Inferior parietal cortex (tissue), 1 donor: ENCODE measurements around the gene PCDHA8.
"Not testable (repeated sequence)": the region's sequence is repeated elsewhere in the genome, so short reads cannot be mapped to it uniquely, and the experiment has no call there.

Experiments used
- DNase-seq: peaks from one replicate; pipeline ENCODE4 v3.0.0-alpha.2; 2016; ENCODE audit errors: extremely low spot score

PCDHA8 gene

DNA sequence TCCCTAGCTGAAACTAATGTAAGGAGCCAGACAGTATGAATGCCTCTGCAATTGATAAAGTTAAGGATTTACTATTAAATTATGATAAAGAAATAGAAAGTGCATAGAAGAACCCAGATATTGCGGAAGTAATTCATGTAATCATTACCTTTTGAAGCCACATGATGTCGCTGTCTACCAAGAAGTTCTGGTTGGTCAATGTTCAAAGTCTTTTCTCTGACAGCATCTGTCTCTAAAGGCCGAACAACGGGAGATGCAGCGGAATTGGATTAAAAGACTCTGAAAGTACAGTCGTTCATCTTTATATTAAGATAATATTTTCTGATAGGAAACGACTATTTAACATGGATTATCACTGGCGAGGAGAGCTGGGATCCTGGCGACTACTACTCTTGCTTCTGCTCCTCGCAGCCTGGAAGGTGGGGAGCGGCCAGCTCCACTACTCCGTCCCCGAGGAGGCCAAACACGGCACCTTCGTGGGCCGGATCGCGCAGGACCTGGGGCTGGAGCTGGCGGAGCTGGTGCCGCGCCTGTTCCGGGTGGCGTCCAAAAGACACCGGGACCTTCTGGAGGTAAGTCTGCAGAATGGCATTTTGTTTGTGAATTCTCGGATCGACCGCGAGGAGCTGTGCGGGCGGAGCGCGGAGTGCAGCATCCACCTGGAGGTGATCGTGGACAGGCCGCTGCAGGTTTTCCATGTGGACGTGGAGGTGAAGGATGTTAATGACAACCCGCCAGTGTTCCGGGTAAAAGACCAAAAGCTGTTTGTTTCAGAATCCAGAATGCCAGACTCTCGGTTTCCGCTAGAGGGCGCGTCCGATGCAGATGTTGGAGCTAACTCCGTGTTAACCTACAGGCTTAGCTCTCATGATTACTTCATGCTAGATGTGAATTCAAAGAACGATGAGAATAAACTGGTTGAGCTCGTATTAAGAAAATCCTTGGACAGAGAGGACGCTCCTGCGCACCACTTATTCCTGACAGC lies at the start of gene PCDHA8:
Gene PCDHA8 (plus strand): TSS at position 210 of the 985 bp plus-strand sequence. CDS start 135 bp downstream, at position 345.
- DNase-seq: peak; percentile 64

GRCh38 chr5:140794595-140795258 lies 46.3 kb upstream of the PCDHA8 start, which contains the start of gene PCDHA2:
TSS of gene PCDHA2 (plus strand) at chr5:140794852.
- DNase-seq: peak; percentile 22

DNA sequence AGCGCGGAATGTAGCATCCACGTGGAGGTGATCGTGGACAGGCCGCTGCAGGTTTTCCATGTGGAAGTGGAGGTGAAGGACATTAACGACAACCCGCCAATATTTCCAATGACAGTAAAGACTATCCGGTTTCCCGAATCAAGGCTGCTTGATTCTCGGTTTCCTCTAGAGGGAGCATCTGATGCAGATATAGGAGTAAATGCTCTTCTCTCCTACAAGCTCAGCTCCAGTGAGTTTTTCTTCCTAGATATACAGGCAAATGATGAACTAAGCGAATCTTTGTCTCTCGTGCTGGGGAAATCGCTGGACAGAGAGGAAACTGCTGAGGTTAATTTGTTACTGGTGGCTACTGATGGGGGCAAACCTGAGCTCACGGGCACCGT lies 45.7 kb upstream of the PCDHA8 start:
- peak; percentile 5 for DNase-seq

GRCh38 chr5:140796072-140796717 lies 44.8 kb upstream of the PCDHA8 start:
- not testable (repeated sequence) for DNase-seq

DNA sequence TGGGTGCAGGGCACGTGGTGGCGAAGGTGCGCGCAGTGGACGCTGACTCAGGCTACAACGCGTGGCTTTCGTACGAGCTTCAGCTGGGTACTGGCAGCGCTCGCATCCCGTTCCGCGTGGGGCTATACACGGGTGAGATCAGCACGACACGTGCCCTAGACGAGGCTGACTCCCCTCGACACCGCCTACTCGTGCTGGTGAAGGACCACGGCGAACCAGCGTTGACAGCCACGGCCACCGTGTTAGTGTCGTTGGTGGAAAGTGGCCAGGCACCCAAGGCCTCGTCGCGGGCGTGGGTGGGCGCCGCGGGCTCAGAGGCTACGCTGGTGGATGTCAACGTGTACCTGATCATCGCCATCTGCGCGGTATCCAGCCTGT lies 44.3 kb upstream of the PCDHA8 start:
- DNase-seq: no peak

- peak; percentile 45 for DNase-seq
These were observed 40.0 kb upstream of the PCDHA8 start, which contains the start of gene PCDHA3 for GRCh38 chr5:140800816-140801493. TSS of gene PCDHA3 (plus strand) at chr5:140801057.

DNA sequence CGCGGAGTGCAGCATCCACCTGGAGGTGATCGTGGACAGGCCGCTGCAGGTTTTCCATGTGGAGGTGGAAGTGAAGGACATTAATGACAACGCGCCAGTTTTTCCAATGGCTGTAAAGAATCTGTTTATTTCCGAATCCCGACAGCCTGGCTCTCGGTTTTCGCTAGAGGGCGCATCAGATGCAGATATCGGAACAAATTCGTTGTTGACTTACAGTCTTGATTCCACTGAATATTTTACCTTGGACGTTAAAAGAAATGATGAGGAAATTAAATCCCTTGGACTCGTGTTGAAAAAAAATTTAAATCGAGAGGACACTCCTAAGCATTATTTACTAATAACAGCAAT lies 39.5 kb upstream of the PCDHA8 start:
- DNase-seq: peak; percentile 26

DNA sequence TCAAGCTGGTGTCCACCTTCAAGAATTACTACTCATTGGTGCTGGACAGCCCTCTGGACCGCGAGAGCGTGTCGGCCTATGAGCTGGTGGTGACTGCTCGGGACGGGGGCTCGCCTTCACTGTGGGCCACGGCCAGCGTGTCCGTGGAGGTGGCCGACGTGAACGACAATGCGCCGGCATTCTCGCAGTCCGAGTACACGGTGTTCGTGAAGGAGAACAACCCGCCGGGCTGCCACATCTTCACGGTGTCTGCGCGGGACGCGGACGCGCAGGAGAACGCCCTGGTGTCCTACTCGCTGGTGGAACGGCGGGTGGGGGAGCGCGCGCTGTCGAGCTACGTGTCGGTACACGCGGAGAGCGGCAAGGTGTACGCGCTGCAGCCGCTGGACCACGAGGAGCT lies 38.6 kb upstream of the PCDHA8 start:
- DNase-seq: not testable (repeated sequence)

DNA sequence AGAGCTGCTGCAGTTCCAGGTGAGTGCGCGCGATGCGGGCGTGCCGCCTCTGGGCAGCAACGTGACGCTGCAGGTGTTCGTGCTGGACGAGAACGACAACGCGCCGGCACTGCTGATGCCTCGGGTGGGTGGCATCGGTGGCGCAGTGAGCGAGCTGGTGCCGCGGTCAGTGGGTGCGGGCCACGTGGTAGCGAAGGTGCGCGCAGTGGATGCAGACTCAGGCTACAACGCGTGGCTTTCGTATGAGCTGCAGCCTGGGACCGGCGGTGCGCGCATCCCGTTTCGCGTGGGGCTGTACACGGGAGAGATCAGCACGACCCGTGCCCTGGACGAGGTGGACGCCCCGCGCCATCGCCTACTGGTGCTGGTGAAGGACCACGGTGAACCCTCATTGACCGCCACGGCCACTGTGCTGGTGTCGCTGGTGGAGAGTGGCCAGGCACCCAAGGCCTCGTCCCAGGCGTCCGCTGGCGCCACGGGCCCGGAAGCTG lies 38.2 kb upstream of the PCDHA8 start:
- DNase-seq: no peak

DNA sequence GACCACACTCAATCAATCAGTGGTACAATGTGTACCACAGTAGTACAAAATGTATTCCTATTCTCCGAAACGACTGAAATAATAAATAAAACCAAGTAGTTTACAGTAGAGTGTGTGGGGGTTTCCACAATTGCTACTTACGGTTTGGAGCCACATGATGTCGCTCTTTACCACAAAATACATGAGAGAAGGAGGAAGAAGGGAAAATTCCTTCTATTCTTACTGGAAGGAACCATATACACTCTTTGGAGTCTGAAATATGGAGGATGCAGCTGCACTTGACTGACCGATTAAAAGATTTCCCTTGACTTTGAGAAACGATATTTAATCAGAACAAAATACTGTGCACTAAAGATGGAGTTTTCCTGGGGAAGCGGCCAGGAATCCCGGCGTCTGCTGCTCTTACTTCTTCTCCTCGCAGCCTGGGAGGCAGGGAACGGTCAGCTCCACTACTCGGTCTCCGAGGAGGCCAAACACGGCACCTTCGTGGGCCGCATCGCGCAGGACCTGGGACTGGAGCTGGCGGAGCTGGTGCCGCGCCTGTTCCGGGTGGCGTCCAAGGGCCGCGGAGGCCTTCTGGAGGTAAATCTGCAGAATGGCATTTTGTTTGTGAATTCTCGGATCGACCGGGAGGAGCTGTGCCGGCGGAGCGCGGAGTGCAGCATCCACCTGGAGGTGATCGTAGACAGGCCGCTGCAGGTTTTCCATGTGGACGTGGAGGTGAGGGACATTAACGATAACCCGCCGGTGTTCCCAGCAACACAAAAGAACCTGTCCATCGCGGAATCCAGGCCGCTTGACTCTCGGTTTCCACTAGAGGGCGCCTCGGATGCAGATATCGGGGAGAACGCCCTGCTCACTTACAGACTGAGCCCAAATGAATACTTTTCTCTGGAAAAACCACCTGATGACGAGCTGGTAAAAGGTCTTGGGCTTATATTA lies 33.9 kb upstream of the PCDHA8 start, which contains the start of gene PCDHA4:
Gene PCDHA4 (plus strand): TSS at position 235 of the 942 bp plus-strand sequence.
- DNase-seq: peak; percentile 58

DNA sequence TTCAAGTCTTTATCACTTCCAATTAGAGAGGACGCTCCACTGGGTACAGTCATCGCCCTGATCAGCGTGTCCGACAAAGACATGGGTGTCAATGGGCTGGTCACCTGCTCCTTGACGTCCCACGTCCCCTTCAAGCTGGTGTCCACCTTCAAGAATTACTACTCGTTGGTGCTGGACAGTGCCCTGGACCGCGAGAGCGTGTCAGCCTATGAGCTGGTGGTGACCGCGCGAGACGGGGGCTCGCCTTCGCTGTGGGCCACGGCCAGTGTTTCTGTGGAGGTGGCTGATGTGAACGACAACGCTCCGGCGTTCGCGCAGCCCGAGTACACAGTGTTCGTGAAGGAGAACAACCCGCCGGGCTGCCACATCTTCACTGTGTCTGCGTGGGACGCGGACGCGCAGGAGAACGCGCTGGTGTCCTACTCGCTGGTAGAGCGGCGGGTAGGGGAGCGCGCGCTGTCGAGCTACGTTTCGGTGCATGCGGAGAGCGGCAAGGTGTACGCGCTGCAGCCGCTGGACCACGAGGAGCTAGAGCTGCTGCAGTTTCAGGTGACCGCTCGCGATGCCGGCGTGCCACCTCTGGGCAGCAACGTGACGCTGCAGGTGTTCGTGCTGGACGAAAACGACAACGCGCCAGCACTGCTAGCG lies 32.6 kb upstream of the PCDHA8 start:
- not testable (repeated sequence) for DNase-seq

- DNase-seq: no peak
These were observed 32.1 kb upstream of the PCDHA8 start for GRCh38 chr5:140808889-140809291.

- peak; percentile 54 for DNase-seq
These were observed 19.4 kb upstream of the PCDHA8 start, which contains the start of gene PCDHA5 for GRCh38 chr5:140821375-140822280. TSS of gene PCDHA5 (plus strand) at chr5:140821613.

DNA sequence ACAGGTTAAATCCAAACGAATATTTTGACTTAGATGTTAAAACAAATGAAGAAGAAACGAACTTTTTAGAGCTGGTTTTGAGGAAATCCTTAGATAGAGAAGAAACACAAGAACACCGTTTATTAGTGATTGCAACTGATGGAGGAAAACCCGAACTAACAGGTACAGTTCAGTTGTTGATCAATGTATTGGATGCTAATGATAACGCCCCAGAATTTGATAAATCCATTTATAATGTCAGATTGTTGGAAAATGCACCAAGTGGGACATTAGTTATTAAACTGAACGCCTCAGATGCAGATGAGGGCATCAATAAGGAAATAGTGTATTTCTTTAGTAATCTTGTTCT lies 18.7 kb upstream of the PCDHA8 start:
- DNase-seq: no peak

GRCh38 chr5:140822969-140823368 lies 18.0 kb upstream of the PCDHA8 start:
- not testable (repeated sequence) for DNase-seq

GRCh38 chr5:140823475-140823874 lies 17.5 kb upstream of the PCDHA8 start:
- DNase-seq: no peak

GRCh38 chr5:140827704-140828361 lies 13.2 kb upstream of the PCDHA8 start, which contains the start of gene PCDHA6:
TSS of gene PCDHA6 (plus strand) at chr5:140827960. CDS start at chr5:140828092, 132 bp downstream.
- DNase-seq: peak; percentile 15

GRCh38 chr5:140828362-140828737 lies 12.6 kb upstream of the PCDHA8 start:
- no peak for DNase-seq
